ENCODE data around the gene PID1. TPM values are rescaled to one million over a fixed set of nuclear protein-coding genes. Genes with fewer than 3 reads are reported as not detected.

The PID1 gene
- total RNA-seq, 4 donors from 2014 or later: 6.4 to 20.6 (median 14.5) TPM

DNA sequence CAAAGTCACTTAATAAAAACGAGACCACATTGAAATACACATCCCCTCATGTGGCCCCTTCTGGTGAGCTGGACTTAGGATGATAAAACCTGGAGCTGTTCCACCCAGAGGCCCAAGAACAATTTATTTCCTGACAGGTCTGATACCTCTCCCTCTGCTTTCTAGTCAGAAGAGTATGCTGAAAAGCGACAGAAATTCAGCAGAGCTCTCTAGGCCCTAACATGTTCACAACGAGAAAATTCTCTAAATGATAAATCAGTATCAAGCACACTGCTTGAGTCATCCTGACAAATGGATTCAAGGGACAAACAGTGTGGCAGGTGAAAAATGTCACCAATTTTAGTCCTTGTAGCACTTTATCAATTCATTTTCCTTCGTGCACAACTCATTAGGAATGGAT, 233.5 kb downstream of the PID1 start:
- no peaks in the 10 kb centered on the region for H3K27me3 ChIP-seq
- H3K36me3 ChIP-seq: no peaks in the 10 kb centered on the region
- TF ChIP-seq EP300 (IDR thresholded peaks at IDR 0.05) (no peak), POLR2A (IDR thresholded peaks at IDR 0.05) (no peak), POLR2AphosphoS5 (IDR thresholded peaks at IDR 0.05) (no peak)
- TF ChIP-seq, protein P1, sequence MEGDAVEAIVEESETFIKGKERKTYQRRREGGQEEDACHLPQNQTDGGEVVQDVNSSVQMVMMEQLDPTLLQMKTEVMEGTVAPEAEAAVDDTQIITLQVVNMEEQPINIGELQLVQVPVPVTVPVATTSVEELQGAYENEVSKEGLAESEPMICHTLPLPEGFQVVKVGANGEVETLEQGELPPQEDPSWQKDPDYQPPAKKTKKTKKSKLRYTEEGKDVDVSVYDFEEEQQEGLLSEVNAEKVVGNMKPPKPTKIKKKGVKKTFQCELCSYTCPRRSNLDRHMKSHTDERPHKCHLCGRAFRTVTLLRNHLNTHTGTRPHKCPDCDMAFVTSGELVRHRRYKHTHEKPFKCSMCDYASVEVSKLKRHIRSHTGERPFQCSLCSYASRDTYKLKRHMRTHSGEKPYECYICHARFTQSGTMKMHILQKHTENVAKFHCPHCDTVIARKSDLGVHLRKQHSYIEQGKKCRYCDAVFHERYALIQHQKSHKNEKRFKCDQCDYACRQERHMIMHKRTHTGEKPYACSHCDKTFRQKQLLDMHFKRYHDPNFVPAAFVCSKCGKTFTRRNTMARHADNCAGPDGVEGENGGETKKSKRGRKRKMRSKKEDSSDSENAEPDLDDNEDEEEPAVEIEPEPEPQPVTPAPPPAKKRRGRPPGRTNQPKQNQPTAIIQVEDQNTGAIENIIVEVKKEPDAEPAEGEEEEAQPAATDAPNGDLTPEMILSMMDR (IDR thresholded peaks at IDR 0.05): no peak
- H3K4me1 ChIP-seq: no peaks in the 10 kb centered on the region
- WGBS: 58% methylated on average over 4 of the region's 4 CpGs
- no peaks in the 10 kb centered on the region for H3K9me3 ChIP-seq
- no peak overlapping the region for H3K27ac ChIP-seq
- no peak overlapping the region for H3K4me3 ChIP-seq
- DNase-seq (ENCODE audit: low spot score in 2 of 2): no peak

DNA sequence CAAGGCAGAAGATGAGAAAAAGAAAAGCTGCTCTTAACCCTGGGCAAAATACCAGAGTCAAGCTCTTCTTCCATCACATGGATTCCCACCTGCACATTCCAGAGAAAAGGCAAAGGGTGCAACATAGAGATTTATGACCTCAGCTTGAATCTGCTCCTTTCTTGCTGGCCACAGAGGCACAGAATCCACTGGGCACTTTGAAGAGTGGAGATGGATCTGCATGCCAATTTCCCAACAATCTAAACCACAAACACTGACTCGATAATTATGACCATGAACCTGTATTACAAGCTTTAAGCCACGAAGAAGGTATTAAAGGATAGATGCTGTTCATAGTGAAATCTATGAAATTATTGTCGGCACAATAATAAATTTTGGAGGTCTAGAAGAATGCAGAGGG, 237.3 kb downstream of the PID1 start:
- H3K36me3 ChIP-seq: no peaks in the 10 kb centered on the region
- no peaks in the 10 kb centered on the region for H3K9me3 ChIP-seq
- no peak for DNase-seq (ENCODE audit: low spot score in 2 of 2)
- TF ChIP-seq, protein P1 (IDR thresholded peaks at IDR 0.05): no peak
- TF ChIP-seq POLR2AphosphoS5 (IDR thresholded peaks at IDR 0.05) (no peak), EP300 (IDR thresholded peaks at IDR 0.05) (no peak), POLR2A (IDR thresholded peaks at IDR 0.05) (no peak)
- H3K27me3 ChIP-seq: no peaks in the 10 kb centered on the region
- no peak overlapping the region for H3K27ac ChIP-seq
- WGBS: 67% methylated on average over 3 of the region's 3 CpGs
- H3K4me3 ChIP-seq: no peak overlapping the region
- no peaks in the 10 kb centered on the region for H3K4me1 ChIP-seq

DNA sequence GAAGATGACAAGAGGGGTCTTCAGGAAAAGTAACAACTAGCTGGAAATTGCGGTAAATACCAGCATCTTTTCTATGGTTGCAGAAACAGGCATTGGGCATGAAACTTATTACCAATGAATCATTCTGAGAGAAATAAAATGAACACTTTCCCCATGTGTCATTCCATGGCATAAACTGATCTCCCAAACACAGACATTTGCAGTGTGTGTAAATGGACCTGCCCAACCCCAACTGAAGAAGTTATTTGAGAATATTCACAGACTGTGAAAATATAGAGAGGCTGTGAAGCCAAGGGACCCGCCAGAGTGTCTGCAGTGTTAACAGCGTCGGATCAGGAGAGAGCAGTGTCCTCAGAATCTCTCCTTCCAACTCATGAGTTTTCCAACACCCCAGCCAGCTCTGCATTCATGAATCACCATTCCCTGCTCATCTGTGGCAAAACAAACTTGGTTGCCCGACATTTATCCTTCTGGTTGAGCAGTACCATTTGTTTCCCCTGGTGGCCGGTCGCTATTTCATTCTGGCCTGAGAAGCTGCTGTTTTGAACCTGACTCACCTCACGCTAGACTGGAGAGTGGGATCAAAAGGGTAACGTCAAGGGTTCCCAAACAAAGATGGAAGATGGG, 238.4 kb downstream of the PID1 start:
- no peak for DNase-seq (ENCODE audit: low spot score in 2 of 2)

DNA sequence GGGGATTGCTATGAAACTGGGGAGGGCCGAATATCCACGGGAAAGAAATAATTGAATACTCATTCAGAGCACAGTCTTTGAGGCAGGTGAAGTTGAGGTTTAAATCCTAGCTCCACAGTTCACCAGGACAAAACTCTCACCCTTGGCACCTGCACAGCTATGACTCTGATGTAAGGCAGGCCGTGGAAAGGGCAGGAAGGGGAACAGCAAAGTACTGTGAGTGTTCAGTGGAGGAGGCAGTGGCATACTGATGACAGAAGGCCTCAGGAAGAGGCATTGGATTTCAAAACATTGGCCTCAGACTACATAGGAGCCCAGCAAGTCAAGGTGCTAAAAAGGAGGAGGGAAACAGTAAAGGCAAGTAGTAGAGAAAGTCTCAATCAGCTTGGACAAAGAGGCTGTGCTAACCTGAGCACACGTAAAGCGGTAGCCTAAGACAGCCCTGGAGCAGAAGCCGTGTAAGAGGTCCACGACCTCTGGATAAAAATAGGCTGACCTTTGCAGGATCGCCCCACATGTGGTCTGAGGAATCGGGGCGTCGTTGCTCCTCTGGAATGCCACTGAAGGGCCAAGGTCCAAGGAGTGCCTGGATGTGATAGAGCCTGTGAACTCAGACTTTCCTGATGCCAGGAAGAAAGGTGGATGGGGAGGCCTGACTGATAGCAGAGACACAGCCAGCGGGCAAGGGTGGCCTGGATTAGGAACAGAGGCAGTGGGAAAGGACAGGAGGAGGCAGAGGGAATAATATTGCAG, 243.6 kb downstream of the PID1 start:
- Histone ChIP-seq H3K36me3 (peaks cover 8% of the 10 kb centered on the region), H3K4me3 (no peak overlapping the region), H3K4me1 (no peaks in the 10 kb centered on the region), H3K9me3 (no peaks in the 10 kb centered on the region), H3K27me3 (no peaks in the 10 kb centered on the region), H3K27ac (no peak overlapping the region)
- WGBS: 81% methylated on average over 12 of the region's 12 CpGs
- no peak for DNase-seq (ENCODE audit: low spot score in 2 of 2)
- TF ChIP-seq EP300 (IDR thresholded peaks at IDR 0.05): no peak
- TF ChIP-seq POLR2AphosphoS5 (IDR thresholded peaks at IDR 0.05): no peak
- no peak for TF ChIP-seq POLR2A (IDR thresholded peaks at IDR 0.05)
- TF ChIP-seq, protein P1 (IDR thresholded peaks at IDR 0.05): no peak

More for the DNA sequence above, 238.4 kb downstream of the PID1 start:
- Histone ChIP-seq H3K27ac (no peak overlapping the region), H3K4me1 (no peaks in the 10 kb centered on the region), H3K9me3 (no peaks in the 10 kb centered on the region), H3K36me3 (no peaks in the 10 kb centered on the region), H3K4me3 (no peak overlapping the region), H3K27me3 (no peaks in the 10 kb centered on the region)
- 85% methylated on average over 9 of the region's 9 CpGs for WGBS
- TF ChIP-seq EP300 (IDR thresholded peaks at IDR 0.05): no peak
- TF ChIP-seq POLR2AphosphoS5 (IDR thresholded peaks at IDR 0.05): no peak
- TF ChIP-seq POLR2A (IDR thresholded peaks at IDR 0.05): no peak
- TF ChIP-seq, protein P1 (IDR thresholded peaks at IDR 0.05): no peak

DNA sequence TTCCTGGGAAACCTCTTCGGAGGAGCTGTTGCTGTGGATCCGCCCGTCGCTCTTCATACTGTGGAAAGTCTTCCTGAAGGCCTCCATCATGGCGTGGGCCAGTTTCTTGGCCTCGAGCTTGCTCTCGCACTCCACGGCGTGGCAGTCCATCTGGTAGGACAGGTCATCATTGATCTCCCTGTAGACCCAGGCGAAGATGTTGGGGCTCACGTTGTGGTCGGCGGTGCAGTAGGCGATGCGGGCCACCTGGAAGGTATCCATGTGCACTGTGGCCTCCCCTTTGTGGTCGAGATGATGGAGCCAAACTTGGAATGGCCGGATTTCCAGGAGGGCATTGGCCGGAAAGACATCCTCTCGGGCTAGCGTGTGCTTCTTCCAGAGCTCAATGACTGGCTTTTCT, 245.4 kb downstream of the PID1 start:
- Histone ChIP-seq H3K27ac (no peak overlapping the region), H3K4me1 (no peaks in the 10 kb centered on the region), H3K9me3 (no peaks in the 10 kb centered on the region), H3K27me3 (no peaks in the 10 kb centered on the region), H3K4me3 (no peak overlapping the region), H3K36me3 (peaks cover 8% of the 10 kb centered on the region)
- TF ChIP-seq POLR2A (IDR thresholded peaks at IDR 0.05) (no peak), EP300 (IDR thresholded peaks at IDR 0.05) (no peak), POLR2AphosphoS5 (IDR thresholded peaks at IDR 0.05) (no peak)
- TF ChIP-seq, protein P1 (IDR thresholded peaks at IDR 0.05): no peak
- WGBS: 95% methylated on average over 18 of the region's 20 CpGs
- DNase-seq (ENCODE audit: low spot score in 2 of 2): no peak

All from suprapubic skin (tissue), 4 donors.